K562 (cell line): Measurements from ENCODE around the gene DAGLA. TPM values are rescaled to one million over a fixed set of nuclear protein-coding genes. Genes with fewer than 3 reads are reported as not detected.

Experiments used
- AFF1 ChIP-seq, 2 experiments: fragments of 450-650 bp; IDR thresholded peaks; 2 replicates each; pipeline ENCODE4 v1.6.1; 2018; ENCODE audit warnings: mild to moderate bottlenecking in 2 of 2, low read depth in 1 of 2; ENCODE audit not compliant: partially characterized antibody in 2 of 2
- CLOCK ChIP-seq: fragments of 250-450 bp; sonication (Bioruptor Pico); IDR thresholded peaks from 2 replicates; pipeline ENCODE4 v1.4.0; 2020; ENCODE audit warnings: mild to moderate bottlenecking, moderate library complexity, borderline replicate concordance
- DNMT1 ChIP-seq: fragments of 450-650 bp; IDR thresholded peaks from 2 replicates; pipeline ENCODE4 v1.6.1; 2016; ENCODE audit warnings: antibody characterized with exemption, mild to moderate bottlenecking
- ELF1 ChIP-seq: fragments of 200-800 bp; sonication (Bioruptor generic); IDR thresholded peaks from 2 replicates; pipeline ENCODE4 v1.6.1; 2016; ENCODE audit warnings: missing genetic modification characterization, missing compliant biosample characterization
- FOXA1 ChIP-seq: fragments of 450-650 bp; IDR thresholded peaks from 2 replicates; pipeline ENCODE4 v1.6.1; 2016; ENCODE audit warnings: mild to moderate bottlenecking, borderline replicate concordance
- HCFC1 ChIP-seq: IDR thresholded peaks from 2 replicates; pipeline ENCODE4 v1.6.1; 2012; ENCODE audit warnings: low read depth, low read length, improper control_type of control experiment
- HMBOX1 ChIP-seq: sonication (generic); IDR thresholded peaks from 2 replicates; pipeline ENCODE4 v1.6.1; 2016
- L3MBTL2 ChIP-seq: fragments of 450-650 bp; IDR thresholded peaks from 2 replicates; pipeline ENCODE4 v1.6.1; 2016; ENCODE audit warnings: mild to moderate bottlenecking, moderate library complexity
- MBD2 ChIP-seq: sonication (generic); IDR thresholded peaks from 2 replicates; pipeline ENCODE4 v1.6.1; 2016; ENCODE audit warnings: low read depth, borderline replicate concordance
- MTA3 ChIP-seq: fragments of 450-650 bp; formaldehyde crosslinking; IDR thresholded peaks from 2 replicates; pipeline ENCODE4 v1.6.1; 2017; ENCODE audit warnings: mild to moderate bottlenecking, borderline replicate concordance
- NR2F6 ChIP-seq: fragments of 450-650 bp; formaldehyde crosslinking; IDR thresholded peaks from 2 replicates; pipeline ENCODE4 v1.4.0; 2020; ENCODE audit warnings: mild to moderate bottlenecking
- PHB2 ChIP-seq: fragments of 450-650 bp; IDR thresholded peaks from 2 replicates; pipeline ENCODE4 v1.6.1; 2017; ENCODE audit warnings: low read depth
- PYGO2 ChIP-seq: fragments of 450-650 bp; IDR thresholded peaks from 2 replicates; pipeline ENCODE4 v1.6.1; 2016; ENCODE audit warnings: mild to moderate bottlenecking, missing genetic modification characterization, moderate library complexity, missing compliant biosample characterization
- SREBF1 ChIP-seq: fragments of 150-350 bp; IDR thresholded peaks from 2 replicates; pipeline ENCODE4 v1.6.1; 2014; ENCODE audit warnings: antibody characterized with exemption, low read depth, low read length, borderline replicate concordance
- ZBTB12 ChIP-seq: fragments of 250-450 bp; sonication (Bioruptor Pico); IDR thresholded peaks from 2 replicates; pipeline ENCODE4 v1.4.0; 2020
- ZBTB2 ChIP-seq: fragments of 450-650 bp; IDR thresholded peaks from 2 replicates; pipeline ENCODE4 v1.6.1; 2016; ENCODE audit warnings: antibody characterized with exemption
- ZNF121 ChIP-seq: sonication (generic); formaldehyde crosslinking; conservative IDR thresholded peaks from 2 replicates; pipeline ENCODE4 v1.8.0; 2022; ENCODE audit warnings: missing genetic modification reagents
- ZNF584 ChIP-seq: fragments of 200-800 bp; sonication (Bioruptor generic); IDR thresholded peaks from 2 replicates; pipeline ENCODE4 v1.6.1; 2016; ENCODE audit warnings: low read depth, mild to moderate bottlenecking, missing genetic modification characterization, missing compliant biosample characterization
- polyA plus RNA-seq, 8 experiments: library from polyadenylated mRNA; depleted of rRNA in 4 of 8; stranded (reverse) in 5 of 8; unstranded in 3 of 8; fragments of >200 nt; fragmentation: Nextera tagmentation in 2 of 8; fragmentation: Illumina TruSeq in 1 of 8; extraction: Ambion mirVana in 2 of 8; extraction: Trizol in 1 of 8; gene quantifications; 2 replicates each; pipeline versions ENCODE4 v1.2.1 to v1.2.3, GENCODE V29; 2011 to 2014; ENCODE audit warnings: inconsistent platforms in 1 of 8, missing spikeins in 1 of 8
- total RNA-seq, 7 experiments: library from RNA; depleted of rRNA in 6 of 7; stranded (reverse); fragments of >200 nt in 6 of 7; fragmentation: Illumina TruSeq in 2 of 7; extraction: Trizol in 2 of 7; gene quantifications; 2 replicates each; pipeline versions ENCODE4 v1.2.1 to v1.2.3, GENCODE V29; 2011 to 2021; ENCODE audit warnings: low replicate concordance in 1 of 7

DAGLA gene
- total and polyA plus RNA-seq, 9 of the 15 experiments (the other 6 are each of a cell fraction or from before 2014, with no cell fraction given): 0.03 to 0.16 (median 0.04) TPM; not detected in 4

- TF ChIP-seq MBD2 (no peak), HCFC1 (peak; percentile 30; the same call in 1 of the 2 replicates), ZNF121 (CRISPR knock-in tag) (no peak), FOXA1 (no peak), MTA3 (peak; percentile 73; the same call in 1 of the 2 replicates), ZBTB12 (CRISPR knock-in tag) (no peak), ZNF584 (no peak), SREBF1 (no peak), PHB2 (no peak), AFF1 (IDR thresholded peaks at IDR 0.05; ENCODE audit: low read depth in 1 of 2, partially characterized antibody in 2 of 2) (no peak), ZBTB2 (no peak), NR2F6 (CRISPR knock-in tag) (no peak), ELF1 (tag) (no peak), DNMT1 (no peak), PYGO2 (tag) (no peak), L3MBTL2 (peak; percentile 55; the same call in 1 of the 2 replicates), HMBOX1 (no peak), CLOCK (CRISPR knock-in tag) (no peak)
Observed at GRCh38 chr11:61679893-61680621, at the start of gene DAGLA (continued).
